Gastroesophageal sphincter (tissue), 3 donors: ENCODE data around the gene SFTA2.

Experiments used
- CTCF ChIP-seq, 4 experiments: fragments of 200-600 bp in 2 of 4; fragments of 450-650 bp in 2 of 4; sonication (generic) in 1 of 4; IDR thresholded peaks; one replicate each; pipeline ENCODE4 v1.5.1; 2017 to 2019; ENCODE audit warnings: antibody characterized with exemption in 4 of 4, mild to moderate bottlenecking in 2 of 4, moderate library complexity in 2 of 4
- EP300 ChIP-seq: sonication (generic); formaldehyde crosslinking; IDR thresholded peaks from one replicate; pipeline ENCODE4 v1.6.1; 2017; ENCODE audit warnings: antibody characterized with exemption, mild to moderate bottlenecking
- POLR2A ChIP-seq, 2 donors: fragments of 450-650 bp; IDR thresholded peaks; one replicate each; pipeline ENCODE4 v1.6.1; 2017; ENCODE audit warnings: antibody characterized with exemption in 2 of 2, mild to moderate bottlenecking in 2 of 2, moderate library complexity in 1 of 2
- POLR2AphosphoS5 ChIP-seq: sonication (generic); formaldehyde crosslinking; IDR thresholded peaks from one replicate; pipeline ENCODE4 v1.6.1; 2017; ENCODE audit warnings: antibody characterized with exemption

DNA sequence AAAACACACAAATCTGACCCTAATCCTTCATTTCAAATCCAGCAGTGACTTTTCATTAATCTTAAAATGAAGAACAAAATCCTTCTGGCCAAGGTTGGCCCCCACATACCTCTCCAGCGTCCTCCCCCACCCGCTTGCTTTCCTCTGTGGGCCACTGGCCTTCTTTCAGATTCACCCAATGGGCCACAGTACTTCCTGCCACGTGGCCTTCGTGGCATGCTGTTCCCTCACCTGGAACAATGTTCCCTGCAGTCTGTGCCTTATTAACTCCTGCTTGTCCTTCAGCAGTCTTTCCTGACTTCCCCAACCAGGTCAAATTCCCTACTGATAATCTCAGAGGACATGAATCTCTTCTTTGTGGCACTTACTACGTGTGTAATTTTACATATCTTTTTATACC is 29.3 kb downstream of the SFTA2 start:
- TF ChIP-seq CTCF (IDR thresholded peaks at IDR 0.05) (no peak), POLR2A (IDR thresholded peaks at IDR 0.05) (no peak), EP300 (no peak), POLR2AphosphoS5 (no peak)
